HUDEP-2 (cell line): ENCODE data around the gene KRT86.
A peak's percentile ranks its signal among the peaks of the same experiment; 100 is the strongest.

Source experiments
- DNase-seq, 76 experiments: peaks; one replicate each; lab custom pipeline; 2025; ENCODE audit not compliant: unreplicated experiment in 76 of 76; lab: John Stamatoyannopoulos, UW

Gene KRT86

DNA sequence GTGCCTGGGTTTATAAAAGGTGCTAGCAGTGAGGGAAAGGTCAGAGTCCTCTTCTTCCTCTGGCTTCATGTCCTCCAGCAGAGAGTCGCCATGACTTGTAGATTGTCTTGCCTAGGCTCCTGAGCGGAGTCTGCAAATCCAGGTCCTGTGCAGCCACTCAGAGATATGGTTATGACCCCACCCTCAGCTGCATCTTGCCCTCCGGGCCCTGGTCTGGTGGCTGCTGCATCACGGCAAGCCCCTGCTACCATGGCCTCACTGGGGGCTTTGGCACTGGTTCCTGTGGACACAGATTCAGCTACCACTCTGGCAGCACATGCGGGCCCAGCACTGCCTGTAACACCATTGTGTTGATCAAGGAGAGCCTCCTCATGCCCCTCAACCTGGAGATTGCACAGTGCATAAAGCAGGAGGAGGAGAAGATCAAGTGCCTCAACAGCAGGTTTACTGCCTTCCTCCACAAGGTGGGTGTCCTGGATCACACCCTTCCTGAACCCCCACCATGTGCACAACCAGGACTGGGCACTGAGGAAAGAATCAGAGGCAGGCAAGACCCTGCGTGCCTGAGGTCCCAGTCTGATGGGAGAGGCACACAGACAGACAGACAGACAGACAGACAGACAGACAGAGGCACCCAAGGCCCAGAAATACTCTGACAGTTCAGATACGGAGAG is 10.5 kb upstream of the KRT86 start:
- no peak for DNase-seq

DNA sequence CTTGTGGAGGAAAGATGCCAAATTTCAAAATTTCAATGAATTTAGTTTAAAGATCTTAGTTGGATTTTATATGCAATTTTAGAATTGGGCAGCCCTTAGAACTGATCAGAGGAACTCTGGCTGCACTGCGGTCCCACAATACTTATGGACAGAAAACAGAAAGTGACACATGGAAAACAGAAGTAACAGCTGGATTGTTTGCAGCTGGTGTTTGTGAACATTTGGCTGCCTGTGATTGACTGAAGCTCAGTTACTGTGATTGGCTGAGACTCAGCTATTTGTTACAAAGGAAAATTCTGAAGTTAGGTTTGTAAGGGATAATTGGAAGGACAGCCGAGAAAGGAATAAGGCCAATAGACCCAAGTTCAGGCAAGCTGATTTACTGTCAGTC is 10.0 kb upstream of the KRT86 start:
- no peak for DNase-seq

DNA sequence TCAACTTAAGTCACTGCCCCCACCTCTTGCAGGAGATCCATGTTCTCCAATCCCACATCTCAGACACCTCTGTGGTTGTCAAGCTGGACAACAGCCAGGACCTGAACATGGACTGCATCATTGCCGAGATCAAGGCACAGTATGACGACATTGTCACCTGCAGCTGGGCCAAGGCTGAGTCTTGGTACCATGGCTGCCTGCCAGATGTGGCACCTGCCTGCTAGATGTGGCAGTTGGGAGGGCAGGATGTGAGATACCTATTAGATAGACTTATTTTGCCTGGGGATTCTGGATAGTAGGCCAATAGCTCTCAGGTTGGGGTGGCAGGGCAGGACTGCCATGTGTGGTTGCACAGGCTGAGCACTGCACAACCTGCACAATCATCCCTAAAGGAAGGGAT is 7.9 kb upstream of the KRT86 start:
- no peak for DNase-seq

DNA sequence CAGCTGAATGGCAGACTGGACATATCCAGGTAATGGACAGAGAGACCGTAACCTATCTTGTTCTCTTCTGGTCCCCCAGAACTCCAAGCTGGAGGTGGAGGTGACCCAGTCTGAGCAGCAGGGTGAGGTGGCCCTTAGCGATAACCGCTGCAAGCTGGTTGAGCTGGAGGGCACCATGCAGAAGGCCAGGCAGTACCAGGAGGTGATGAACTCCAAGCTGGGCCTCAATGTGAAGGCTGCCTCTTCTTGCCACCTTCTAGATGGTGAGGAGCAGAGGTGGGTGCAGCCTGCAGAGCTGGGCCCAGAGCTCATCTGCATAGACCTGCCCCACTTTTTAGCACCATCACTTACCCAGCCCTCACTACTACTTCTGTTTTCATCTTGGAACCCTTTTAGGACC is 7.2 kb upstream of the KRT86 start:
- no peak for DNase-seq

DNA sequence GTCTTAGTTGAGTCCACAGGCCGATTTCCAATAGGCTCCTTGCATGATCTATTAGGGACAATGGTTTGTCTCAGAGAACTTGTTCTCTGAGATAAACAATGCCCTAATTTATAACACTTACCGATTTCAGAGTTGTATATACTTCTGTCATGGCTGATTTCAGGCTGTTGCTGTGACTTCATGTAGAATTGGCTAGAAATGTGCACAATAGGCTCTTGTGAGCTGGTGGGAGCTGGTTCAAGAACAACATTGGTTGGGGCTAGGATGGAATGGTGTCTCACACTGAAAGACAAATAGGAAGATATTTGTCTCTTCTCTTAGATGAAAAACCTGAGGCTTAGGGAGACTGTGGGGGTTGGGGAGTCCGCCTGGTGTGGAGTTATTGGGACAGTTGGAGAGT is 6.7 kb upstream of the KRT86 start:
- no peak for DNase-seq

DNA sequence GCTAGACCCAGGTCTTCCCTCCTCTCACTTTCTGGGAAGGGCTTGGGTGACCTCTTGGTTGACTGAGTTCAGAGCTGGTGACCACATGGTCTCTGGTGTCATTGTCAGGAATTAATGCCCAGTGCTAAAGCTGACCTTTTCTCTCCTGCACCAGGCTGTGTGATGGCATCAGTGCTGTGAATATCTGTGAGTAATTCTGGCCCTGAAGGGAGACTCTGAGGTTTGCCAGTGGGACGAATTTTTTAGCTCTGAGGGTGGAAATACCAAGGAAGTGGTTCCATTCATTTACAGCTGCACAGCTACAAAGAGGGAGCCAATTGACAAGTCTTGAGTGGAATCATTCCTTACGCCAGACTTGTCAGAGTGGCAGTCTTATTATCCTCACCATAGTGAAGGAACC is 6.2 kb upstream of the KRT86 start:
- DNase-seq: no peak

- no peak for DNase-seq
Measured at GRCh38 chr12:52270541-52271070, 3.8 kb upstream of the KRT86 start.

DNA sequence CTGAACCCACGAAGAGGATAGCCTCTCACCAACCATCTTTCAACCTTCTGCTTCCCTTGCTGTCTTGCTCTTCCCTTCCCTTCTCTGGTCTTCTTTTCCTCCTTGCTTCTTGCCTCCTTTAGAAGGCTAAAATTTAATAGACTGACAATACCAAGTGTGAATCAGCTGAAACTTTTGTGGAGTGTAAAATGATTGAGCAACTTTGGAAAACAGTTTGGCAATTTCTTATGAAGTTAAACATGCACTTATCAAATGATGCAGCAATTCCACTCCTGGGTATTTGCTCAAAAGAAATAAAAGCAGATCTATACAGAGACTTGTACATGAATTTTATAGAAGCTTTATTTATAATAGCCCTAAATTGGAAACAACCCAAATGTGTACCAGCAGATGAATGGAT is 3.3 kb upstream of the KRT86 start:
- no peak for DNase-seq

DNA sequence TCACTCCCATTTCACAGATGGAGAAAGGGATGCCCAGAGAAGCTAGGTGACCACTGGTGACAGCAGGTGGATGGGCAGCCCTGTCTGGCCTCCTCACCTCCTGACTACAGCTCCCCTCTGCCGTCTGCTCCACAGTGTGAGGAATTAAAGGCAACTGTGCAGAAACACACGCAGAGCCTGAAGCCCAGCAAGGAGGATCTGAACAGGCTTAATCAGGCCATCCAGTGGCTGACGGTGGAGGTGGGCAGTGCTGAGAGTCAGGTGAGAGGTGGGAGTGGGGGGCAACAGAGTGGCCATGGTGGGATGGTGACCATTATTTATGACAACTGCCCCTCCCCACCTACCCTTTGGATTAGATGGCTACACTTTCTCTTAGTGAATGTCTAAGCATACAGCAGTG is 1.2 kb downstream of the KRT86 start:
- no peak for DNase-seq

GRCh38 chr12:52277486-52278245 is 3.2 kb downstream of the KRT86 start:
- DNase-seq: no peak

DNA sequence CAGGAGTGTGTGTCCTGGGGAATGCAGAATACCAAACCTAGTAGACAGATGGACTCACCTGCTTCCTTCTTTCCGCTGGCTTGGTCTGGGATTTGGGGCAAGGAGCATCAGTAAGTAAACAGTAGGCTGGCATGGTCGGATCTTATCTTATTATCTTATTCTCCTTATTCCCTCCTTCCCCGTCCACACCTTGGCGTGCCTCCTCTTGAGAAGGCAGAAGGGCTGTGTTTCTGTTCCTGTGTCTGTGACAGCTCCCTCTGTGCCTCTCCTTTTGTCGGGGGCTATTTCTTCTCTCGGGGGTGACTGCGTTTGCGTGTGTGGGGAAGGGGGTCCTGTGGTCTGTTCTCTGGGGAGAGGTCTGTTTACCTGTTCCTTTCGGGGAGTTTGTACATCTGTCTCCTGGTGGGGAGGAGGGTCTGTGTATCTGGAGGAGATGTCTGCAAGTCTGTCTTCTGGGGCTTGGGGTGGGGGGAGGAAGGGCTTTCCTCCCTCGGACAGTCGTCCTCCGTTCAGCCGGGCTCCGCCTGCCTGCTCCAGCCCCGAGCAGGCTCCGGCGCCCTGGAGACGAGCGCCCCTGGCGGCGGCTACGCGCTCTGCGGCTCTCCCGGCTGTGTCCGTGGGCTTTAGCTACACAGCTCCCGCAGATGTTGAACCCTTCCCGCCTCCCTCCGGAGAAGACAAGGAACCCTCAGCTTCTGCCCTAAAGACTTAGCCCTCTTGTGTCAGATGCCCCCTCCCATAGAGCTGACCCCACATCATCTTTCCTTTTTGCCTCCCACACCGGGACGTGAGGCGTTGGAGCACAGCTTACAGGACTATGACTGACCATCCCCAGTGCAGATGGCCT is 4.4 kb downstream of the KRT86 start:
- DNase-seq: peak in 58 of 76 experiments; percentile 3 to 72 (median 40)

- DNase-seq: no peak
Measured at GRCh38 chr12:52279422-52280318, 5.2 kb downstream of the KRT86 start.

GRCh38 chr12:52280319-52280795 is 5.9 kb downstream of the KRT86 start:
- DNase-seq: no peak

GRCh38 chr12:52280796-52281560 is 6.5 kb downstream of the KRT86 start:
- no peak for DNase-seq

DNA sequence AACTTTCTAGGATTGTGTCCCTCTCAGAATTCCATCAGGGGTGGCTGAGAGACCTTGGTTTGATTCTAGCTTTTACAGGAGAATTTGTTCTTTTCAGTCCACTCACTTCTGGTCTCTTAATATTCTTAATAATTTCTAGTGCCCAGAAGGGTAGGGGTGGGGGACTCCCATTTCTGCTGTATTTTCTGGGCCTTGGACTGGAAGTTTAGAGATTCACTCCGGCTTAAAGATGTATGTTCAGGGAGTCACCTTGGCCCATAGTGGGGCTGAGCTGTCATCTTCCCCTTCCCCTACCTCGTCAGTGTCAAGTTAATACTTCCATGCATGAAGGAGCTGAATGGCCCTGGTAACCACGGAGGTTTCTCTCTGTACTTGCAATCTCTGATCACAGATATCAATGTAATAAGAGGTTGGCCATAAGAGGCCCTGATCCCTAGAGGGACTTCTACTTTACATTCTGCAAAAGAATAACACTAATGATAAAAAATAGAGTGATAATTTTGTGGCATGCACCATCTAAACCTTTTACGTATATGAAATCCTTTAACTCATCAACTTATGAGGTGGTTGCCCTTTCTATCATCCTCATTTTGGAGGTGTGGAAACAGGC is 10.2 kb downstream of the KRT86 start:
- no peak for DNase-seq

GRCh38 chr12:52285172-52285745 is 10.8 kb downstream of the KRT86 start:
- no peak for DNase-seq

DNA sequence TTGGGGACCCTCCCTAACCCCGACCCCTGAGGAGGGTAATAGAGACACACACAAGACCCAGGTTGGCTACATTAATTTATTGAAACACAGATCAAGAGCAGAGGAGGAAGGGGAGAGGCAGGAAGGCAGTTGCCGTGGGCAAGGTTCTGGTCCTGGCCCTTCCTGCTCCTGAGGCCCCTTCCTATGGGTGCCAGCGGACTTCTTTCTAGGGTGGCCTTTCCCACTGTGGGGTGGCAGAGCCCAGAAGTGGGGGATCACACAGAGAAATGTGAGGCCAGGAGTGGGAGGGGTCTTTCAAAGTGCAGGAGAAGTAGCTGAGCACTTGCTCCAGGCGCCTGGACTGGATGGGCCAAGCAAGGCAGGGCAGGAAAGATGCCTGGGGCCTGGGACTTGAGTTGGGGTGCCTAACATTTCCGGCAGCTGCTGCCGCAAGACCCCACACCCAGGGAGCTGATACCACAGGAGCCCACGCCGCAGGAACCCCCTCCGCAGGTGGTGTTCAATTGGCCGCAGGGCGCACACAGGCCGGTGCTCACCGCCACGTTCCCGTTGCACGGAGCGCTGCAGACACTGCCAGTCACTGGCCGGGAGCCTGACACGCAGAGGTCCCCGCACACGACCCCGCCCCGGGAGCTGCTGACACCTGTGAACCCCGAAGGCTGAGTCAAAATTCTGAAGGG is 11.5 kb downstream of the KRT86 start:
- no peak for DNase-seq
